DND-41 (cell line): ENCODE results near the gene SUV39H1.
"Not testable (repeated sequence)": the region's sequence is repeated elsewhere in the genome, so short reads cannot be mapped to it uniquely, and the experiment has no call there.

Experiments used
- ATAC-seq: fragments of 200-7000 bp; cut with Tn5 transposase; 3 replicates; pipeline ENCODE4 v1.9.1; 2021; ENCODE audit warnings: low read depth; ENCODE audit not compliant: insufficient read depth
- DNase-seq: peaks from one replicate; pipeline ENCODE4 v3.0.0-alpha.2; 2020
- H2AFZ ChIP-seq: 2 replicates; pipeline ENCODE4 v1.6.0; 2012; ENCODE audit warnings: low read depth, low read length
- H3K27ac ChIP-seq: 2 replicates; pipeline ENCODE4 v1.5.1; 2012; ENCODE audit warnings: low read length, inconsistent platforms
- H3K27me3 ChIP-seq: fragments of 200-600 bp; sonication (generic); 2 replicates; pipeline ENCODE4 v1.6.0; 2012; ENCODE audit warnings: low read length, mild to moderate bottlenecking, inconsistent platforms; ENCODE audit not compliant: insufficient read depth, poor library complexity
- H3K36me3 ChIP-seq: 2 replicates; pipeline ENCODE4 v1.5.1; 2012; ENCODE audit warnings: low read length, inconsistent platforms; ENCODE audit not compliant: insufficient read depth
- H3K4me1 ChIP-seq: 2 replicates; pipeline ENCODE4 v1.5.1; 2012; ENCODE audit warnings: mild to moderate bottlenecking, low read length; ENCODE audit not compliant: insufficient read depth
- H3K4me2 ChIP-seq: 2 replicates; pipeline ENCODE4 v1.6.0; 2012; ENCODE audit warnings: mild to moderate bottlenecking, moderate library complexity, low read length, inconsistent platforms; ENCODE audit not compliant: insufficient read depth
- H3K4me3 ChIP-seq, 2 experiments: fragments of 200-600 bp in 1 of 2; shearing (Covaris generic) in 1 of 2; 2 replicates each; pipeline ENCODE4 v1.5.1; 2012 to 2016; ENCODE audit warnings: inconsistent platforms in 2 of 2, low read length in 2 of 2, mild to moderate bottlenecking in 2 of 2, low read depth in 1 of 2, moderate library complexity in 1 of 2
- H3K79me2 ChIP-seq: 2 replicates; pipeline ENCODE4 v1.6.0; 2012; ENCODE audit warnings: low read length, inconsistent platforms; ENCODE audit not compliant: insufficient read depth
- H3K9ac ChIP-seq: 2 replicates; pipeline ENCODE4 v1.6.0; 2012; ENCODE audit warnings: low read depth, mild to moderate bottlenecking, inconsistent platforms, low read length, moderate library complexity
- H3K9me3 ChIP-seq: 2 replicates; pipeline ENCODE4 v1.5.1; 2012; ENCODE audit warnings: low read length, moderate library complexity, mild to moderate bottlenecking, inconsistent platforms; ENCODE audit not compliant: insufficient read depth, severe bottlenecking
- H4K20me1 ChIP-seq: 2 replicates; pipeline ENCODE4 v1.6.0; 2012; ENCODE audit warnings: low read length; ENCODE audit not compliant: insufficient read depth
- EZH2 ChIP-seq: IDR thresholded peaks from 3 replicates; pipeline ENCODE4 v1.6.1; 2012; ENCODE audit warnings: borderline replicate concordance, low read depth, mild to moderate bottlenecking, moderate library complexity, low read length, inconsistent platforms; ENCODE audit not compliant: severe bottlenecking
- TF ChIP-seq, protein P1 (sequence below): IDR thresholded peaks from 2 replicates; pipeline ENCODE4 v1.5.1; 2012; ENCODE audit warnings: borderline replicate concordance, low read length, moderate library complexity, mild to moderate bottlenecking; ENCODE audit not compliant: poor library complexity, severe bottlenecking; ENCODE audit errors: extremely low read depth

The SUV39H1 gene

GRCh38 chrX:48677516-48677915 is 19.0 kb upstream of the SUV39H1 start:
- ATAC-seq (no peak), DNase-seq (no peak)
- peaks cover 20% of the 10 kb centered on the region for H3K4me1 ChIP-seq
- no peaks in the 10 kb centered on the region for H3K9me3 ChIP-seq
- no peaks in the 10 kb centered on the region; the same call in 1 of the 2 replicates for H3K36me3 ChIP-seq
- H3K4me2 ChIP-seq, result peak overlapping the region; percentile 83
- peak overlapping the region; percentile 97 for H3K9ac ChIP-seq
- no peak overlapping the region for H2AFZ ChIP-seq
- TF ChIP-seq, protein P1, sequence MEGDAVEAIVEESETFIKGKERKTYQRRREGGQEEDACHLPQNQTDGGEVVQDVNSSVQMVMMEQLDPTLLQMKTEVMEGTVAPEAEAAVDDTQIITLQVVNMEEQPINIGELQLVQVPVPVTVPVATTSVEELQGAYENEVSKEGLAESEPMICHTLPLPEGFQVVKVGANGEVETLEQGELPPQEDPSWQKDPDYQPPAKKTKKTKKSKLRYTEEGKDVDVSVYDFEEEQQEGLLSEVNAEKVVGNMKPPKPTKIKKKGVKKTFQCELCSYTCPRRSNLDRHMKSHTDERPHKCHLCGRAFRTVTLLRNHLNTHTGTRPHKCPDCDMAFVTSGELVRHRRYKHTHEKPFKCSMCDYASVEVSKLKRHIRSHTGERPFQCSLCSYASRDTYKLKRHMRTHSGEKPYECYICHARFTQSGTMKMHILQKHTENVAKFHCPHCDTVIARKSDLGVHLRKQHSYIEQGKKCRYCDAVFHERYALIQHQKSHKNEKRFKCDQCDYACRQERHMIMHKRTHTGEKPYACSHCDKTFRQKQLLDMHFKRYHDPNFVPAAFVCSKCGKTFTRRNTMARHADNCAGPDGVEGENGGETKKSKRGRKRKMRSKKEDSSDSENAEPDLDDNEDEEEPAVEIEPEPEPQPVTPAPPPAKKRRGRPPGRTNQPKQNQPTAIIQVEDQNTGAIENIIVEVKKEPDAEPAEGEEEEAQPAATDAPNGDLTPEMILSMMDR, result no peak
- no peak for TF ChIP-seq EZH2
- H3K79me2 ChIP-seq, result peaks cover 18% of the 10 kb centered on the region
- no peaks in the 10 kb centered on the region for H3K27me3 ChIP-seq
- H3K4me3 ChIP-seq, result peak overlapping the region in 1 of 2 experiments; percentile 97; a peak in 3 of 4 replicates
- H3K27ac ChIP-seq, result peak overlapping the region; percentile 92
- H4K20me1 ChIP-seq, result no peaks in the 10 kb centered on the region

DNA sequence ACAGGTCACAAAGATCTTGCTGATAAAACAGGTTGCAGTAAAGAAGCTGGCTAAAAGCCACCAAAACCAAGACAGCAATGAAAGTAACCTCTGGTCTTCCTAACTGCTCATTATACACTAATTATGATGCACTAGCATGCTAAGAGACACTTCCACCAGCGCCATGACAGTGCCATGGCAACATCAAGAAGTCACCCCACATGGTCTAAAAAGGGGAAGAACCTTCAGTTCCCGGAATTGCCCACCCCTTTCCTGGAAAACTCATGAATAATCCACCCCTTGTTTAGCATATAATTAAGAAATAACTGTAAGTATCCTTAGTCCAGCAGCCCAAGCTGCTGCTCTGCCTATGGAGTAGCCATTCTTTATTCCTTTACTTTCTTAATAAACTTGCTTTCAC is 16.1 kb upstream of the SUV39H1 start:
- H3K36me3 ChIP-seq, H3K4me3 ChIP-seq, H3K27ac ChIP-seq, H3K9me3 ChIP-seq, H3K9ac ChIP-seq, H3K4me2 ChIP-seq, H2AFZ ChIP-seq, H3K27me3 ChIP-seq, H4K20me1 ChIP-seq, ATAC-seq: not testable (repeated sequence)
- peaks cover 42% of the 10 kb centered on the region for H3K79me2 ChIP-seq
- peak; percentile 13 for DNase-seq
- H3K4me1 ChIP-seq, result peaks cover 37% of the 10 kb centered on the region

GRCh38 chrX:48680925-48681324 is 15.6 kb upstream of the SUV39H1 start:
- H3K9ac ChIP-seq, H3K4me2 ChIP-seq, H3K9me3 ChIP-seq, H2AFZ ChIP-seq, H4K20me1 ChIP-seq, H3K27me3 ChIP-seq, H3K27ac ChIP-seq, H3K4me3 ChIP-seq, DNase-seq, H3K36me3 ChIP-seq, ATAC-seq: not testable (repeated sequence)
- peaks cover 38% of the 10 kb centered on the region for H3K4me1 ChIP-seq
- H3K79me2 ChIP-seq, result peaks cover 42% of the 10 kb centered on the region

GRCh38 chrX:48681539-48682183 is 14.9 kb upstream of the SUV39H1 start:
- no peak for DNase-seq
- Histone ChIP-seq H3K4me1 (peaks cover 40% of the 10 kb centered on the region), H3K27ac (no peak overlapping the region), H3K36me3 (peaks cover 16% of the 10 kb centered on the region), H3K9me3 (no peaks in the 10 kb centered on the region), H4K20me1 (no peaks in the 10 kb centered on the region), H3K79me2 (peaks cover 40% of the 10 kb centered on the region), H3K27me3 (no peaks in the 10 kb centered on the region), H3K4me3 (no peak overlapping the region), H3K9ac (no peak overlapping the region), H3K4me2 (no peak overlapping the region), H2AFZ (no peak overlapping the region)
- no peak for ATAC-seq
- no peak for TF ChIP-seq EZH2
- TF ChIP-seq, protein P1, result no peak

DNA sequence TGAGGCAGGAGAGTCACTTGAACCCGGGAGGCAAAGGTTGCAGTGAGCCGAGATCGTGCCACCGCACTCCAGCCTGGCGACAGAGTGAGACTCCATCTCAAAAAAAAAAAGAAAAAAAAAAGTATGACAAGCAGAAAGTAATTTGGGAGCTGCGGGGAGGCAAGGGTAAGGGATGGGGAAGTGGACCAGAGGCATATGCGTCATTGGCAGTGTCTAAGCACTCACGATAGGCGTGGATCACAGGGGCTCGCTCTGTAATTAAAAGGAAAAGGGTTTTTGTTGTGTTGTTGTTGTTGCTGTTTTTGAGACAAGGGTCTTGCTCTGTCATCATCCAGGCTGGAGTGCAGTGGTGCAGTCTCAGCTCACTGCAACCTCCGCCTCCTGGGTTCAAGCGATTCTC is 13.7 kb upstream of the SUV39H1 start:
- Histone ChIP-seq H3K4me3 (peak overlapping the region in 1 of 2 experiments; percentile 80; a peak in 1 of 4 replicates), H3K4me1 (peaks cover 32% of the 10 kb centered on the region), H3K4me2 (peak overlapping the region; percentile 85), H3K9ac (peak overlapping the region; percentile 72), H3K36me3 (peaks cover 27% of the 10 kb centered on the region), H3K79me2 (peaks cover 29% of the 10 kb centered on the region), H2AFZ (peak overlapping the region; percentile 71), H3K27ac (peak overlapping the region; percentile 76; the same call in 1 of the 2 replicates)
- not testable (repeated sequence) for H3K27me3 ChIP-seq, H4K20me1 ChIP-seq, ATAC-seq, H3K9me3 ChIP-seq, DNase-seq
